Gastroesophageal sphincter (tissue), 3 donors: ENCODE results near the gene LDB3.

Experiments
- CTCF ChIP-seq, 4 experiments: fragments of 200-600 bp in 2 of 4; fragments of 450-650 bp in 2 of 4; sonication (generic) in 1 of 4; IDR thresholded peaks; one replicate each; pipeline ENCODE4 v1.5.1; 2017 to 2019; ENCODE audit warnings: antibody characterized with exemption in 4 of 4, mild to moderate bottlenecking in 2 of 4, moderate library complexity in 2 of 4
- POLR2A ChIP-seq, 2 donors: fragments of 450-650 bp; IDR thresholded peaks; one replicate each; pipeline ENCODE4 v1.6.1; 2017; ENCODE audit warnings: antibody characterized with exemption in 2 of 2, mild to moderate bottlenecking in 2 of 2, moderate library complexity in 1 of 2

- TF ChIP-seq CTCF (IDR thresholded peaks at IDR 0.05) (no peak), POLR2A (IDR thresholded peaks at IDR 0.05) (no peak)
Observed at GRCh38 chr10:86659161-86659691, 9.1 kb upstream of the LDB3 start.
